T-helper 2 cell treated with Interferon-gamma antibody and Interleukin-4, amounts not matched to agents 100 ng/mL and 5 ng/mL, for 36 hours (primary cell): ENCODE results near the gene CYP19A1. TPM values are rescaled to one million over a fixed set of nuclear protein-coding genes. Genes with fewer than 3 reads are reported as not detected.

Source experiments
- total RNA-seq: library from RNA; stranded (reverse); gene quantifications from 2 replicates; pipeline ENCODE4 v1.2.3, GENCODE V29; 2022

The CYP19A1 gene
- total RNA-seq, 1 donor from 2014 or later = 0.75 TPM

Other genes starting within 250 kb of the CYP19A1 start
- gene TNFAIP8L3, start 243.7 kb downstream of the CYP19A1 start, total RNA-seq = 0.18 and 0.23 TPM in 2 replicates
- not detected in 2 replicates for gene GLDN, start 3.1 kb upstream of the CYP19A1 start, total RNA-seq